ENCODE results near the gene LRBA.

The LRBA gene

DNA sequence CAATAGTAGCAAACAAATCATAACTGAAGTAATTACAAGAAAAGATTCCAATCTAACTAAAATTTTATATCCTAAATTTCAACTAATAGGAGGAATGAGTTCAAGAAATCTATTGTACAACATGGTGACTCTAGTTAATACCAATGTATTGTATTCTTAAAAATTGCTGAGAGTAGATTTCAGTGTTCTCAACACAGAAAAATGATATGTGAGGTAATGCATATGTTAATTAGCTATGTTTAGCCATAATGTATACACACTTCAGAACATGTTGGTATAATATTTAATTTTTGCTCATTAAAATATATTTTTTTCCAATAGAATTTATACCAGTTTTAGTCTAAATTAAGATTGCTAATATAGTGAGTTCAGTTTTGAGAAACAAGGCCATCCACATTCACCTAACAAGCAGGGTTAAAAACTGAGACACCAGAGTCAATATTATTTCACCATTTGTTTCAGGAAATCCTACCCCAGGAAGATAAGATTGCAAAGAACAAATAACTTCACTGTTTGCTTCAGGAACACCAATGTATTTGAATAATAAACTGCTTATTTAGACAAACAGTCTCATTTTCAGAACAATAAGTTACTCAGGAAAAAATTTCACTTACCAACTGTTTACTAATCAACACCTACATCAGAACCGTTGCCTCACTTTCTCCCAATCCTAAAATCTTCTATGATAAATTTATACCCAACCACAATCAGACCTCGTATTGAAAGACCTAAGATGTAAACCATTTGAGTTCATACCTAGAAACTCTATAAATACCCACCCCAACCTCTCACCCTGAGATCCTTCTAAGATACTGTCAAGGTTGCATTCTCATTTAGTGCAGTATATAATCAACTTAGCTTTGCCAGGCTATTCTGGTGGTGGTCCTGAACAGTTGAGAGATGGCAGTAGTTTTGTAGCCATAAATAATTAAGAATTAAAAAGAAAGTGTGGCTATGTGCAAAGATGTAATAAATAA lies 300.3 kb downstream of the LRBA start:
- H3K27me3 ChIP-seq (ENCODE audit: control insufficient read depth, insufficient read depth, low read length) = no peaks in the 10 kb centered on the region
- no peaks in the 10 kb centered on the region for H3K4me1 ChIP-seq (ENCODE audit: control insufficient read depth, low read depth, low read length)
- no peak overlapping the region for H3K27ac ChIP-seq (ENCODE audit: low read length)
- H3K4me3 ChIP-seq (ENCODE audit: low read length) = no peak overlapping the region
- no peak overlapping the region for H3K9ac ChIP-seq (ENCODE audit: low read length)
- no peaks in the 10 kb centered on the region for H3K36me3 ChIP-seq (ENCODE audit: control insufficient read depth, low read depth, low read length)
- no peaks in the 10 kb centered on the region for H3K9me3 ChIP-seq (ENCODE audit: control insufficient read depth, low read depth, low read length)

DNA sequence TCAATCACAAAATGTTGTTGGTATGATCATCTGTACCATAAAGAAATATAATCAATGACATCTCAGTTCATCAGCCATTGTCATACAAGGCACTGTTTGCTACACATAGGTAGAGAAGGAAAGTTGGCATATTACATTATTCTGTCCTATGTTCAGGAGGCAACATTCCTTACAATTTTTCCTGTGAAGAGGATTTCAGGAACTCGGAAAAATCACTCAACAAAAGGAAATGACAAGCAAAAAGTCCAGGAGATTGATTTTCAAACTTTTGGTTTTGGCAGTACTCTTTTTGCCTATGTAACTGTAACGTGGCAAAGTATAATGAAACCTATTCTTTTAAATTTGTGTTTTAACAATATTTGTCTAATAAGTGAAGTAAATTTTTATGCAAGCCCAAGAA lies 301.8 kb downstream of the LRBA start:
- no peak overlapping the region for H3K27ac ChIP-seq (ENCODE audit: low read length)
- no peaks in the 10 kb centered on the region for H3K9me3 ChIP-seq (ENCODE audit: control insufficient read depth, low read depth, low read length)
- no peak overlapping the region for H3K9ac ChIP-seq (ENCODE audit: low read length)
- H3K4me3 ChIP-seq (ENCODE audit: low read length) = no peak overlapping the region
- no peaks in the 10 kb centered on the region for H3K4me1 ChIP-seq (ENCODE audit: control insufficient read depth, low read depth, low read length)
- no peaks in the 10 kb centered on the region for H3K27me3 ChIP-seq (ENCODE audit: control insufficient read depth, insufficient read depth, low read length)
- no peaks in the 10 kb centered on the region for H3K36me3 ChIP-seq (ENCODE audit: control insufficient read depth, low read depth, low read length)

- no peaks in the 10 kb centered on the region for H3K36me3 ChIP-seq (ENCODE audit: control insufficient read depth, low read depth, low read length)
- no peak overlapping the region for H3K27ac ChIP-seq (ENCODE audit: low read length)
- no peak overlapping the region for H3K4me3 ChIP-seq (ENCODE audit: low read length)
- no peaks in the 10 kb centered on the region for H3K4me1 ChIP-seq (ENCODE audit: control insufficient read depth, low read depth, low read length)
- H3K27me3 ChIP-seq (ENCODE audit: control insufficient read depth, insufficient read depth, low read length) = no peaks in the 10 kb centered on the region
- H3K9me3 ChIP-seq (ENCODE audit: control insufficient read depth, low read depth, low read length) = no peaks in the 10 kb centered on the region
- H3K9ac ChIP-seq (ENCODE audit: low read length) = no peak overlapping the region
These were observed 304.2 kb downstream of the LRBA start for GRCh38 chr4:150710770-150711375.

- Histone ChIP-seq H3K4me3 (ENCODE audit: low read length) (no peak overlapping the region), H3K4me1 (ENCODE audit: control insufficient read depth, low read depth, low read length) (no peaks in the 10 kb centered on the region), H3K9ac (ENCODE audit: low read length) (no peak overlapping the region), H3K27ac (ENCODE audit: low read length) (no peak overlapping the region), H3K9me3 (ENCODE audit: control insufficient read depth, low read depth, low read length) (no peaks in the 10 kb centered on the region), H3K36me3 (ENCODE audit: control insufficient read depth, low read depth, low read length) (no peaks in the 10 kb centered on the region), H3K27me3 (ENCODE audit: control insufficient read depth, insufficient read depth, low read length) (no peaks in the 10 kb centered on the region)
These were observed 307.1 kb downstream of the LRBA start for GRCh38 chr4:150708004-150708403.

DNA sequence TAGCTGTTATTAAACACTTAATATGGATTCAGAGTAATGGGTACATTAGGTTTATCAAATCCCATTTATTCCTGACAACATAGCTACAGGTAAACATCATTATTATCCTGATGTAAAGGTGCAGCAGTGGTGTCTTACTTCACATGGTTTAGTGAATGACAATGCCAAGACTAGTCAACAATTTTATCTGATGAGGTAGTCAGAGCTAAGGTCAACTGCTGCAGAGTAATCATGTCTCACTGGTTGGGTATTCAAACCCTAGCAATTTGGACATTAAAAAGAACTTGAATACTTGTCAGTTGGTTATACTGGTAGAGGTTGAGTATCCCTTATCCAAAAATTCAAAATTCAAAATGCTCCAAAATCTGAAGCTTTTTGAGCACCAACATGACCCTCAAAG lies 315.5 kb downstream of the LRBA start:
- no peak overlapping the region for H3K9ac ChIP-seq (ENCODE audit: low read length)

GRCh38 chr4:150695162-150695561 lies 319.9 kb downstream of the LRBA start:
- H3K4me1 ChIP-seq (ENCODE audit: control insufficient read depth, low read depth, low read length) = peaks cover 10% of the 10 kb centered on the region
- no peaks in the 10 kb centered on the region for H3K9me3 ChIP-seq (ENCODE audit: control insufficient read depth, low read depth, low read length)
- no peaks in the 10 kb centered on the region for H3K36me3 ChIP-seq (ENCODE audit: control insufficient read depth, low read depth, low read length)
- H3K4me3 ChIP-seq (ENCODE audit: low read length) = no peak overlapping the region
- H3K27me3 ChIP-seq (ENCODE audit: control insufficient read depth, insufficient read depth, low read length) = no peaks in the 10 kb centered on the region
- H3K9ac ChIP-seq (ENCODE audit: low read length) = no peak overlapping the region
- H3K27ac ChIP-seq (ENCODE audit: low read length) = no peak overlapping the region

More for the DNA sequence above, 315.5 kb downstream of the LRBA start:
- Histone ChIP-seq H3K27ac (ENCODE audit: low read length) (no peak overlapping the region), H3K4me1 (ENCODE audit: control insufficient read depth, low read depth, low read length) (peaks cover 1% of the 10 kb centered on the region), H3K36me3 (ENCODE audit: control insufficient read depth, low read depth, low read length) (no peaks in the 10 kb centered on the region), H3K9me3 (ENCODE audit: control insufficient read depth, low read depth, low read length) (no peaks in the 10 kb centered on the region), H3K27me3 (ENCODE audit: control insufficient read depth, insufficient read depth, low read length) (no peaks in the 10 kb centered on the region), H3K4me3 (ENCODE audit: low read length) (no peak overlapping the region)

DNA sequence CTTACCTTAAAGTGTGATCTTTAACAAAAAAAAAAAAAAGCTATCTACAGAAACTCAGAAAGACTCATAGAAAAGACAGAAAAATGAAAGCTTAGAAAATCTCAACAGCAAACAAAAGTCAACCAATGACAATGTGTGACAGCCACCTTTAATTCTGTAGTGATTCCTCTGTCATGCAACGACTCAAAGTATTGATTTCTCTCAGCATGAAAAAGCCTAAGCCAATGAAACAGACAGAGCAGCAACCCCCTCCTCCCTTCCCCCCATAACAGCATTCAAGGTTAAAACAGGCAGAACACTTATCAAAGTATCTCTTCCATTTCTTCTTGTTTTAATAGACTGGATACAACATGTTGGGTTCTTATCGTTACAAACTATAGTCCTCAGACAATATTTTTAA lies 320.6 kb downstream of the LRBA start:
- Histone ChIP-seq H3K36me3 (ENCODE audit: control insufficient read depth, low read depth, low read length) (no peaks in the 10 kb centered on the region), H3K4me3 (ENCODE audit: low read length) (no peak overlapping the region), H3K4me1 (ENCODE audit: control insufficient read depth, low read depth, low read length) (peaks cover 10% of the 10 kb centered on the region), H3K9ac (ENCODE audit: low read length) (no peak overlapping the region), H3K27me3 (ENCODE audit: control insufficient read depth, insufficient read depth, low read length) (no peaks in the 10 kb centered on the region), H3K9me3 (ENCODE audit: control insufficient read depth, low read depth, low read length) (no peaks in the 10 kb centered on the region), H3K27ac (ENCODE audit: low read length) (no peak overlapping the region)

GRCh38 chr4:150683775-150684350 lies 331.2 kb downstream of the LRBA start:
- Histone ChIP-seq H3K9me3 (ENCODE audit: control insufficient read depth, low read depth, low read length) (no peaks in the 10 kb centered on the region), H3K9ac (ENCODE audit: low read length) (no peak overlapping the region), H3K4me3 (ENCODE audit: low read length) (no peak overlapping the region), H3K27ac (ENCODE audit: low read length) (no peak overlapping the region), H3K4me1 (ENCODE audit: control insufficient read depth, low read depth, low read length) (peaks cover 12% of the 10 kb centered on the region), H3K27me3 (ENCODE audit: control insufficient read depth, insufficient read depth, low read length) (no peaks in the 10 kb centered on the region), H3K36me3 (ENCODE audit: control insufficient read depth, low read depth, low read length) (no peaks in the 10 kb centered on the region)

DNA sequence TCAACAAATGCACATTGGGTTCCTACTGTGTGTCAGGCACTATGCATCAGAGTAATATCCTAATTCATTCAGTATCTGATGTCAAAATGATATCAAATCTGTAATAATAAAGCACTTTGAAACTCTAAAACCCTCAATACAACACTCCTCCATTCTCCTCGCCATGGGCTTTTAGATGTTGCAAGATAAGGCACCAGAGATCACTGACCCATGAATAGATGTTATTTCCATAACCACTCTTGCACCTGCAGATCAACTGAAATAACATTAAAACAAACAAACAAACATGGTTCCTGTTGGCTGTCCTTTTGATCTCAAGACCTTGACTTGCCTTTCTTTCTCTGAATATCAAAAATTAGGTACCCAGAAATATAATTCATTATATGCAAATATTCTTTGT lies 333.0 kb downstream of the LRBA start:
- no peaks in the 10 kb centered on the region for H3K36me3 ChIP-seq (ENCODE audit: control insufficient read depth, low read depth, low read length)
- H3K9me3 ChIP-seq (ENCODE audit: control insufficient read depth, low read depth, low read length) = no peaks in the 10 kb centered on the region
- no peak overlapping the region for H3K27ac ChIP-seq (ENCODE audit: low read length)
- no peak overlapping the region for H3K4me3 ChIP-seq (ENCODE audit: low read length)
- no peak overlapping the region for H3K9ac ChIP-seq (ENCODE audit: low read length)
- H3K27me3 ChIP-seq (ENCODE audit: control insufficient read depth, insufficient read depth, low read length) = no peaks in the 10 kb centered on the region
- H3K4me1 ChIP-seq (ENCODE audit: control insufficient read depth, low read depth, low read length) = peaks cover 12% of the 10 kb centered on the region

- no peak overlapping the region for H3K4me3 ChIP-seq (ENCODE audit: low read length)
These were observed 334.0 kb downstream of the LRBA start for GRCh38 chr4:150681063-150681462.

GRCh38 chr4:150680651-150681050 lies 334.4 kb downstream of the LRBA start:
- no peaks in the 10 kb centered on the region for H3K36me3 ChIP-seq (ENCODE audit: control insufficient read depth, low read depth, low read length)
- H3K9me3 ChIP-seq (ENCODE audit: control insufficient read depth, low read depth, low read length) = no peaks in the 10 kb centered on the region

More at GRCh38 chr4:150681063-150681462, 334.0 kb downstream of the LRBA start:
- Histone ChIP-seq H3K4me1 (ENCODE audit: control insufficient read depth, low read depth, low read length) (peaks cover 12% of the 10 kb centered on the region), H3K27me3 (ENCODE audit: control insufficient read depth, insufficient read depth, low read length) (no peaks in the 10 kb centered on the region), H3K36me3 (ENCODE audit: control insufficient read depth, low read depth, low read length) (no peaks in the 10 kb centered on the region), H3K27ac (ENCODE audit: low read length) (no peak overlapping the region), H3K9me3 (ENCODE audit: control insufficient read depth, low read depth, low read length) (no peaks in the 10 kb centered on the region), H3K9ac (ENCODE audit: low read length) (no peak overlapping the region)

More at GRCh38 chr4:150680651-150681050, 334.4 kb downstream of the LRBA start:
- no peaks in the 10 kb centered on the region for H3K27me3 ChIP-seq (ENCODE audit: control insufficient read depth, insufficient read depth, low read length)
- no peak overlapping the region for H3K4me3 ChIP-seq (ENCODE audit: low read length)
- no peak overlapping the region for H3K27ac ChIP-seq (ENCODE audit: low read length)
- H3K9ac ChIP-seq (ENCODE audit: low read length) = no peak overlapping the region
- H3K4me1 ChIP-seq (ENCODE audit: control insufficient read depth, low read depth, low read length) = peaks cover 12% of the 10 kb centered on the region
